Endodermal cell (in vitro differentiated cells): ENCODE results near the gene DACT3. TPM values are rescaled to one million over a fixed set of nuclear protein-coding genes. Genes with fewer than 3 reads are reported as not detected.
A peak's percentile ranks its signal among the peaks of the same experiment; 100 is the strongest.

ENCODE experiments used
- DNase-seq: peaks from one replicate; pipeline ENCODE4 v3.0.0-alpha.2; 2017
- H3K27ac ChIP-seq: 2 replicates; pipeline ENCODE4 v1.5.1; 2013; ENCODE audit warnings: mild to moderate bottlenecking, low read depth, low read length, moderate library complexity
- H3K27me3 ChIP-seq: 2 replicates; pipeline ENCODE4 v1.6.1; 2013; ENCODE audit warnings: mild to moderate bottlenecking, low read length, moderate library complexity; ENCODE audit not compliant: insufficient read depth, control insufficient read depth, poor library complexity, severe bottlenecking
- H3K36me3 ChIP-seq: 2 replicates; pipeline ENCODE4 v1.7.0; 2013; ENCODE audit warnings: mild to moderate bottlenecking, low read length, moderate library complexity; ENCODE audit not compliant: control insufficient read depth, insufficient read depth
- H3K4me1 ChIP-seq: one replicate; pipeline ENCODE4 v1.7.0; 2013; ENCODE audit warnings: low read length; ENCODE audit not compliant: control insufficient read depth, insufficient read depth
- H3K4me3 ChIP-seq: 2 replicates; pipeline ENCODE4 v1.5.1; 2013; ENCODE audit warnings: mild to moderate bottlenecking, low read length, moderate library complexity
- H3K9ac ChIP-seq: 2 replicates; pipeline ENCODE4 v1.6.1; 2013; ENCODE audit warnings: mild to moderate bottlenecking, low read length, moderate library complexity; ENCODE audit not compliant: poor library complexity, severe bottlenecking; ENCODE audit errors: extremely low read depth
- H3K9me3 ChIP-seq: 2 replicates; pipeline ENCODE4 v1.6.1; 2013; ENCODE audit warnings: mild to moderate bottlenecking, low read length, moderate library complexity; ENCODE audit not compliant: control insufficient read depth
- H3K27ac Mint-ChIP-seq: 2 replicates; pipeline ENCODE4 v1.8.0; 2020; ENCODE audit warnings: mixed read lengths
- H3K27me3 Mint-ChIP-seq: 2 replicates; pipeline ENCODE4 v1.8.0; 2021; ENCODE audit warnings: mild to moderate bottlenecking, mixed read lengths; ENCODE audit not compliant: insufficient read depth
- H3K36me3 Mint-ChIP-seq: 2 replicates; pipeline ENCODE4 v1.8.0; 2020; ENCODE audit warnings: low read depth, mixed read lengths
- H3K4me1 Mint-ChIP-seq: 2 replicates; pipeline ENCODE4 v1.8.0; 2020; ENCODE audit warnings: mixed read lengths
- H3K4me3 Mint-ChIP-seq: 2 replicates; pipeline ENCODE4 v1.8.0; 2020; ENCODE audit warnings: mild to moderate bottlenecking, moderate library complexity, mixed read lengths
- H3K9me3 Mint-ChIP-seq: 2 replicates; pipeline ENCODE4 v1.8.0; 2020; ENCODE audit warnings: mild to moderate bottlenecking, mixed read lengths
- CTCF ChIP-seq: fragments of 200-600 bp; sonication (generic); conservative IDR thresholded peaks from 2 replicates; pipeline ENCODE4 v1.5.0; 2021; ENCODE audit warnings: antibody characterized with exemption, mild to moderate bottlenecking
- WGBS, 2 experiments: methylation state at CpG; one replicate each; pipeline versions ENCODE4 v1.1.5 to v1.1.7; 2013; ENCODE audit warnings: missing lambda C conversion rate in 2 of 2, mixed read lengths in 1 of 2; ENCODE audit not compliant: insufficient coverage in 1 of 2, insufficient read length in 1 of 2; 5-methylcytosine and 5-hydroxymethylcytosine counted together
- total RNA-seq, 2 donors: library from RNA; stranded (reverse); fragmentation: NEBNext Ultra II Directional in 1 of 2; extraction: Animal tissue kit (Norgen Biotek cat#: 25700) in 1 of 2; gene quantifications; 2 replicates in 1 of 2; 3 replicates in 1 of 2; pipeline ENCODE4 v1.2.1, GENCODE V29; 2021

The DACT3 gene
- total RNA-seq, 2 donors from 2014 or later: 0.15 to 0.70 TPM

GRCh38 chr19:46660551-46661019 lies 397 bp downstream of the DACT3 start:
- peaks cover 12% of the 10 kb centered on the region for H3K4me1 Mint-ChIP-seq
- H3K9me3 Mint-ChIP-seq: no peaks in the 10 kb centered on the region
- H3K4me1 ChIP-seq: no peaks in the 10 kb centered on the region
- no peak overlapping the region for H3K9ac ChIP-seq
- peaks cover 28% of the 10 kb centered on the region for H3K27me3 ChIP-seq
- DNase-seq: no peak
- no peak overlapping the region for H3K27ac Mint-ChIP-seq
- WGBS, 2 experiments: 1 to 2% methylated on average over 17 to 40 of the region's 40 CpGs
- H3K36me3 ChIP-seq: no peaks in the 10 kb centered on the region
- TF ChIP-seq CTCF: no peak
- H3K27ac ChIP-seq: peak overlapping the region; percentile 74
- no peaks in the 10 kb centered on the region for H3K36me3 Mint-ChIP-seq
- peak overlapping the region; percentile 73 for H3K4me3 ChIP-seq
- H3K4me3 Mint-ChIP-seq: peak overlapping the region; percentile 42
- peaks cover 56% of the 10 kb centered on the region for H3K27me3 Mint-ChIP-seq
- no peaks in the 10 kb centered on the region for H3K9me3 ChIP-seq

GRCh38 chr19:46660008-46660517 lies 919 bp downstream of the DACT3 start:
- peaks cover 12% of the 10 kb centered on the region for H3K4me1 Mint-ChIP-seq
- peak overlapping the region; percentile 73 for H3K4me3 ChIP-seq
- H3K36me3 ChIP-seq: no peaks in the 10 kb centered on the region
- peak; percentile 86 for DNase-seq
- no peak overlapping the region for H3K27ac ChIP-seq
- H3K27me3 ChIP-seq: peaks cover 28% of the 10 kb centered on the region
- no peaks in the 10 kb centered on the region for H3K9me3 ChIP-seq
- no peak overlapping the region for H3K27ac Mint-ChIP-seq
- H3K36me3 Mint-ChIP-seq: no peaks in the 10 kb centered on the region
- H3K27me3 Mint-ChIP-seq: peaks cover 56% of the 10 kb centered on the region
- no peak for TF ChIP-seq CTCF
- no peak overlapping the region for H3K9ac ChIP-seq
- no peaks in the 10 kb centered on the region for H3K4me1 ChIP-seq
- no peaks in the 10 kb centered on the region for H3K9me3 Mint-ChIP-seq
- peak overlapping the region; percentile 42 for H3K4me3 Mint-ChIP-seq
- WGBS, 2 experiments: 12% methylated on average over 7 to 14 of the region's 14 CpGs

GRCh38 chr19:46659151-46660007 lies 1.6 kb downstream of the DACT3 start:
- Histone ChIP-seq H3K4me3 (peak overlapping the region; percentile 73), H3K27me3 (peaks cover 28% of the 10 kb centered on the region), H3K4me1 (no peaks in the 10 kb centered on the region), H3K36me3 (no peaks in the 10 kb centered on the region), H3K9me3 (no peaks in the 10 kb centered on the region), H3K27ac (no peak overlapping the region), H3K9ac (no peak overlapping the region)
- WGBS, 2 experiments: 3 to 5% methylated on average over 8 to 24 of the region's 28 CpGs
- peak; percentile 82 for DNase-seq
- Mint-ChIP-seq H3K4me3 (peak overlapping the region; percentile 42), H3K36me3 (no peaks in the 10 kb centered on the region), H3K9me3 (no peaks in the 10 kb centered on the region), H3K27ac (no peak overlapping the region), H3K4me1 (peaks cover 15% of the 10 kb centered on the region), H3K27me3 (peaks cover 51% of the 10 kb centered on the region)
- no peak for TF ChIP-seq CTCF
